ENCODE data around the gene TMOD2.

The TMOD2 gene

GRCh38 chr15:51802593-51802992 lies 51.2 kb downstream of the TMOD2 start:
- Histone ChIP-seq H3K36me3 (peaks cover 39% of the 10 kb centered on the region), H3K9me3 (no peaks in the 10 kb centered on the region), H3K4me1 (peaks cover 19% of the 10 kb centered on the region), H3K27me3 (no peaks in the 10 kb centered on the region), H3K4me3 (no peak overlapping the region), H3K4me2 (no peak overlapping the region), H3K9ac (no peak overlapping the region), H3K27ac (no peak overlapping the region), H4K20me1 (no peaks in the 10 kb centered on the region)
- TF ChIP-seq Cebpa-rat (IDR thresholded peaks at IDR 0.05) = no peak

GRCh38 chr15:51803965-51804364 lies 52.6 kb downstream of the TMOD2 start:
- Histone ChIP-seq H4K20me1 (no peaks in the 10 kb centered on the region), H3K4me1 (peaks cover 12% of the 10 kb centered on the region), H3K9me3 (no peaks in the 10 kb centered on the region), H3K27ac (no peak overlapping the region), H3K4me3 (no peak overlapping the region), H3K36me3 (peaks cover 35% of the 10 kb centered on the region), H3K27me3 (no peaks in the 10 kb centered on the region), H3K4me2 (no peak overlapping the region), H3K9ac (no peak overlapping the region)
- TF ChIP-seq Cebpa-rat (IDR thresholded peaks at IDR 0.05) = no peak

DNA sequence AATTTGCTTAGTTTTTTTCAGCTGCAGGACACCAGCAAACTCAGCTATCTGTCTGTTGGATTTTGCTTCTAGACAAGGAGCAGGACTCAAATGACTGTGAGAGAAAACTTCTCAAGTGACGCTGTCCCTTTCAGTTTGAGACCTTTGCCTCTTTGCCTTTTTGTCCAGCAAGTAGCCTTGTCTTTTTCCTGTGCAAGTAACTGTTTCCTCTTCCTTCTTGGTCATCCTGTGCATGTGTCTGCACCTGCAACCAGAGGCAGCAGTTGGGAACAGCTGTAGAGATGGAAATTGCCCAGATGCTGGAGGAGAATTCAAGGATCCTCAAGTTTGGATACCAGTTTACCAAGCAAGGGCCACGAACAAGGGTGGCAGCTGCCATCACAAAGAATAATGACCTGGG lies 54.7 kb downstream of the TMOD2 start:
- no peak overlapping the region for H3K9ac ChIP-seq
- no peak overlapping the region for H3K4me3 ChIP-seq
- no peaks in the 10 kb centered on the region for H3K9me3 ChIP-seq
- no peak overlapping the region for H3K27ac ChIP-seq
- H3K4me2 ChIP-seq = no peak overlapping the region
- H3K4me1 ChIP-seq = peaks cover 8% of the 10 kb centered on the region; the same call in 1 of the 2 replicates
- no peak for TF ChIP-seq Cebpa-rat (IDR thresholded peaks at IDR 0.05)
- no peaks in the 10 kb centered on the region for H3K27me3 ChIP-seq
- peaks cover 20% of the 10 kb centered on the region for H3K36me3 ChIP-seq
- no peaks in the 10 kb centered on the region for H4K20me1 ChIP-seq

GRCh38 chr15:51809457-51809856 lies 58.1 kb downstream of the TMOD2 start:
- H4K20me1 ChIP-seq = no peaks in the 10 kb centered on the region
- no peak for TF ChIP-seq Cebpa-rat (IDR thresholded peaks at IDR 0.05)
- peaks cover 20% of the 10 kb centered on the region for H3K36me3 ChIP-seq
- no peak overlapping the region for H3K4me2 ChIP-seq
- no peaks in the 10 kb centered on the region for H3K27me3 ChIP-seq
- no peaks in the 10 kb centered on the region for H3K9me3 ChIP-seq
- H3K27ac ChIP-seq = no peak overlapping the region
- no peak overlapping the region for H3K4me3 ChIP-seq
- H3K9ac ChIP-seq = no peak overlapping the region
- peaks cover 4% of the 10 kb centered on the region; the same call in 1 of the 2 replicates for H3K4me1 ChIP-seq

GRCh38 chr15:51812598-51812997 lies 61.2 kb downstream of the TMOD2 start:
- Histone ChIP-seq H3K4me3 (no peak overlapping the region), H3K9ac (no peak overlapping the region), H4K20me1 (no peaks in the 10 kb centered on the region), H3K27me3 (no peaks in the 10 kb centered on the region), H3K36me3 (peaks cover 4% of the 10 kb centered on the region), H3K27ac (no peak overlapping the region), H3K4me1 (no peaks in the 10 kb centered on the region), H3K9me3 (no peaks in the 10 kb centered on the region), H3K4me2 (no peak overlapping the region)
- TF ChIP-seq Cebpa-rat (IDR thresholded peaks at IDR 0.05) = no peak

- Histone ChIP-seq H3K9ac (no peak overlapping the region), H3K27ac (no peak overlapping the region), H3K27me3 (no peaks in the 10 kb centered on the region), H3K4me2 (no peak overlapping the region), H3K4me1 (no peaks in the 10 kb centered on the region), H4K20me1 (no peaks in the 10 kb centered on the region), H3K36me3 (no peaks in the 10 kb centered on the region; the same call in 1 of the 2 replicates), H3K4me3 (no peak overlapping the region), H3K9me3 (no peaks in the 10 kb centered on the region)
- no peak for TF ChIP-seq Cebpa-rat (IDR thresholded peaks at IDR 0.05)
Observed at GRCh38 chr15:51814606-51815005, 63.2 kb downstream of the TMOD2 start.

DNA sequence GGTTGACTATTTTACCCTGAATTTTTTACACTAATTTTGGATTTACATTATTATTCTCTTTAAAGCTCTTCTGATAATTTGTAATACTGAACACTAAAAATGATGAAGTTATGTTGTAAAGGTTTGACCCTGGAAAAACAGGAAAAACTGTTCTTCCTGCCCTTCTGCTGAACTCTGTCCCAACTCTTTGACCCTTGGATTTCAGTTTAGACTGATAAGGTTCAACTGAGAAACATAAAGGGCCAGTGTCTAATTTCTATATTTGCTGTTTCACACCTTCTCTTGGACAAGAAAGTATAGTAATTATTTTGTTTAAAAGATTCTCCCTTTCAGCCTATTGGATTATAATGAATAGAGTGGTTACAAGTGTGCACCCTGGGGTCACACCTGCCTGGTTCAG lies 65.2 kb downstream of the TMOD2 start:
- Histone ChIP-seq H3K27ac (no peak overlapping the region), H3K4me1 (no peaks in the 10 kb centered on the region), H4K20me1 (no peaks in the 10 kb centered on the region), H3K4me3 (no peak overlapping the region), H3K9ac (no peak overlapping the region), H3K4me2 (no peak overlapping the region), H3K9me3 (peaks cover 15% of the 10 kb centered on the region), H3K36me3 (no peaks in the 10 kb centered on the region; the same call in 1 of the 2 replicates), H3K27me3 (no peaks in the 10 kb centered on the region)
- TF ChIP-seq Cebpa-rat (IDR thresholded peaks at IDR 0.05) = no peak

- no peaks in the 10 kb centered on the region for H3K4me1 ChIP-seq
- TF ChIP-seq Cebpa-rat (IDR thresholded peaks at IDR 0.05) = no peak
- no peak overlapping the region for H3K9ac ChIP-seq
- H3K9me3 ChIP-seq = peaks cover 20% of the 10 kb centered on the region
- H3K36me3 ChIP-seq = no peaks in the 10 kb centered on the region; the same call in 1 of the 2 replicates
- no peaks in the 10 kb centered on the region for H4K20me1 ChIP-seq
- no peak overlapping the region for H3K4me3 ChIP-seq
- H3K27me3 ChIP-seq = no peaks in the 10 kb centered on the region
- H3K4me2 ChIP-seq = no peak overlapping the region
- H3K27ac ChIP-seq = no peak overlapping the region
Observed at GRCh38 chr15:51818150-51818549, 66.8 kb downstream of the TMOD2 start.

GRCh38 chr15:51825698-51826097 lies 74.3 kb downstream of the TMOD2 start:
- no peak for TF ChIP-seq Cebpa-rat (IDR thresholded peaks at IDR 0.05)

DNA sequence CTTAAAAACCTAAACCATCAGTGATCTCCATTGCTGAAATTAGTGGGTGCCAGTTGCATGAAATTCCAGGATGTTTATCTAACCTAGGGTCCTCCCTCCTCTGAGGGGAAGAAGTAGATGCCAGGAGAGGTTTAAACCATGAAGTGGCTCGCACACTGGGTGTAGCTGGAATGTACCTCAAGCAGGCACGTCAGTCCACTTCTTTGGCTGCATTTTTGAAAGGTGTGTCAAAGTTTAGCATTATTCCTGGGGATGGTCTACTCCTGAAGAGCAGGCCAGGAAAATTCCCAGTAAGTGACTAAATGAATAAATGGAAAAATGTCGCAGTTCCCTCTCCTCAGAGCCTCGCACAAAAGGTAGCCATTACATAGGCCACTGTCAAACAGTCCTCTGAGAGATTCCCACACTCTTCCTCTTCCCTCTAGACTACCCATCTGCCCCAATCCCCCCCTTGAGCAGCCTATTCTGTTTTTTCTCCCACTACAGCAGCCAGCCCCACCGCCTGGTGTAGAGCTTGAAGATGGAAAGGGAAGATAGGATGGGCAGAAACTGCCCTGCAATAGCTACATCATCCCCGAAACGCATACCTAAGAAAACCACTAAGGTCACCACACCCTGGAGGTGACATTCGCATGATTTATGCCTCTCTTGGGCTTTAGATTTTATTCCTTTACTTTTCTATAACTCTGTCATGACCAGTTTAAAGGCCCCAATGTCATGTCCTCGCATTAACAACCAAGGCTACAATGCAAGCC lies 77.4 kb downstream of the TMOD2 start:
- H3K27ac ChIP-seq = no peak overlapping the region
- no peak overlapping the region for H3K4me2 ChIP-seq
- H3K9me3 ChIP-seq = no peaks in the 10 kb centered on the region
- H3K27me3 ChIP-seq = no peaks in the 10 kb centered on the region
- no peak overlapping the region for H3K9ac ChIP-seq
- H3K4me1 ChIP-seq = peaks cover 21% of the 10 kb centered on the region
- no peak for TF ChIP-seq Cebpa-rat (IDR thresholded peaks at IDR 0.05)
- H3K36me3 ChIP-seq = no peaks in the 10 kb centered on the region
- no peak overlapping the region for H3K4me3 ChIP-seq
- peaks cover 31% of the 10 kb centered on the region for H4K20me1 ChIP-seq

More at GRCh38 chr15:51825698-51826097, 74.3 kb downstream of the TMOD2 start:
- Histone ChIP-seq H3K4me3 (no peak overlapping the region), H3K27ac (no peak overlapping the region), H3K4me2 (no peak overlapping the region), H3K9ac (no peak overlapping the region), H3K4me1 (peaks cover 2% of the 10 kb centered on the region), H3K36me3 (no peaks in the 10 kb centered on the region), H3K9me3 (peaks cover 15% of the 10 kb centered on the region), H3K27me3 (no peaks in the 10 kb centered on the region), H4K20me1 (peaks cover 3% of the 10 kb centered on the region)

Data from BLaER1 (cell line).